Prostate gland (tissue), 2 donors: Measurements from ENCODE around the gene DNAH14. TPM values are rescaled to one million over a fixed set of nuclear protein-coding genes. Genes with fewer than 3 reads are reported as not detected.

ENCODE experiments used
- DNase-seq: peaks from one replicate; pipeline ENCODE4 v3.0.0-alpha.2; 2019; ENCODE audit warnings: low spot score
- H3K27ac ChIP-seq, 2 donors: fragments of 200-600 bp; sonication (generic); 2 replicates each; pipeline ENCODE4 v1.5.1; 2017 to 2019
- H3K27me3 ChIP-seq: fragments of 200-600 bp; sonication (generic); replicated peaks from 2 replicates; pipeline ENCODE4 v1.5.1; 2019; ENCODE audit not compliant: insufficient read depth
- H3K36me3 ChIP-seq, 2 donors: fragments of 200-600 bp; sonication (generic); 1 replicate in 1 of 2; 2 replicates in 1 of 2; pipeline versions ENCODE4 v1.5.1 to v1.8.1; 2017 to 2019
- H3K4me1 ChIP-seq: fragments of 200-600 bp; sonication (generic); replicated peaks from 2 replicates; pipeline ENCODE4 v1.5.1; 2019
- H3K4me3 ChIP-seq, 2 donors: fragments of 200-600 bp; sonication (generic); 2 replicates each; pipeline ENCODE4 v1.5.1; 2017 to 2019
- H3K9me3 ChIP-seq: fragments of 200-600 bp; sonication (generic); 2 replicates; pipeline ENCODE4 v1.5.1; 2017
- CTCF ChIP-seq, 4 experiments: fragments of 200-600 bp in 2 of 4; fragments of 450-650 bp in 2 of 4; sonication (generic) in 2 of 4; IDR thresholded peaks; 1 replicate in 3 of 4; 2 replicates in 1 of 4; pipeline ENCODE4 v1.5.1; 2016 to 2019; ENCODE audit warnings: antibody characterized with exemption in 4 of 4, mild to moderate bottlenecking in 2 of 4, moderate library complexity in 2 of 4
- POLR2A ChIP-seq: fragments of 450-650 bp; IDR thresholded peaks from one replicate; pipeline ENCODE4 v1.6.1; 2016; ENCODE audit warnings: antibody characterized with exemption, mild to moderate bottlenecking
- POLR2AphosphoS5 ChIP-seq: sonication (generic); formaldehyde crosslinking; IDR thresholded peaks from one replicate; pipeline ENCODE4 v1.6.1; 2017; ENCODE audit warnings: antibody characterized with exemption
- whole genome bisulfite sequencing: methylation state at CpG from one replicate; pipeline ENCODE4 v1.1.5; 2018; 5-methylcytosine and 5-hydroxymethylcytosine counted together
- intact Hi-C: fragments of 100-400 bp; cut with DNase I; formaldehyde crosslinking; loops from one replicate; pipeline ENCODE4 v1.14.2; 2022
- total RNA-seq, 2 donors: library from RNA; depleted of rRNA; stranded (reverse); fragments of >200 nt; gene quantifications; one replicate each; pipeline ENCODE4 v1.1.0, GENCODE V29; 2016

DNAH14 gene
- total RNA-seq, 2 donors from 2014 or later: 16.5 to 26.8 TPM

GRCh38 chr1:225442123-225442505, 512.6 kb downstream of the DNAH14 start:
- no peaks in the 10 kb centered on the region for H3K27me3 ChIP-seq
- no peaks in the 10 kb centered on the region for H3K9me3 ChIP-seq
- H3K4me3 ChIP-seq: no peak overlapping the region
- TF ChIP-seq CTCF (IDR thresholded peaks at IDR 0.05): no peak
- no peak for TF ChIP-seq POLR2AphosphoS5
- TF ChIP-seq POLR2A: no peak
- H3K27ac ChIP-seq: peak overlapping the region in 1 of 2 donors; percentile 36
- DNase-seq: no peak
- WGBS: 73% methylated on average over 3 of the region's 3 CpGs
- no peaks in the 10 kb centered on the region for H3K4me1 ChIP-seq
- intact Hi-C loops: loop anchor here (10.0 kb wide), 1 partner anchor 937 kb away; no protein-coding TSS in a partner anchor
- no peaks in the 10 kb centered on the region for H3K36me3 ChIP-seq

- WGBS: 49% methylated on average over 9 of the region's 9 CpGs
- H3K4me3 ChIP-seq: no peak overlapping the region
- H3K9me3 ChIP-seq: no peaks in the 10 kb centered on the region
- peak; percentile 51 for TF ChIP-seq POLR2AphosphoS5
- TF ChIP-seq POLR2A: no peak
- no peaks in the 10 kb centered on the region for H3K36me3 ChIP-seq
- no peaks in the 10 kb centered on the region for H3K27me3 ChIP-seq
- H3K27ac ChIP-seq: peak overlapping the region; percentile 68 to 70
- peaks cover 2% of the 10 kb centered on the region for H3K4me1 ChIP-seq
- intact Hi-C loops: loop anchor here (10.0 kb wide), 1 partner anchor 941 kb away; no protein-coding TSS in a partner anchor
- DNase-seq: no peak
Measured at GRCh38 chr1:225445639-225446594, 516.4 kb downstream of the DNAH14 start.

GRCh38 chr1:225446595-225446960, 517.1 kb downstream of the DNAH14 start:
- Histone ChIP-seq H3K4me3 (no peak overlapping the region), H3K4me1 (peaks cover 2% of the 10 kb centered on the region), H3K9me3 (no peaks in the 10 kb centered on the region), H3K27me3 (no peaks in the 10 kb centered on the region), H3K27ac (peak overlapping the region; percentile 68 to 70), H3K36me3 (no peaks in the 10 kb centered on the region)
- TF ChIP-seq CTCF (IDR thresholded peaks at IDR 0.05) (no peak), POLR2AphosphoS5 (no peak), POLR2A (no peak)
- 62% methylated on average over 7 of the region's 7 CpGs for WGBS
- no peak for DNase-seq
- intact Hi-C loops: loop anchor here (10.0 kb wide), 1 partner anchor 942 kb away; no protein-coding TSS in a partner anchor

GRCh38 chr1:225446981-225447615, 517.6 kb downstream of the DNAH14 start:
- TF ChIP-seq CTCF (IDR thresholded peaks at IDR 0.05): no peak
- no peaks in the 10 kb centered on the region for H3K36me3 ChIP-seq
- peak overlapping the region; percentile 68 to 70 for H3K27ac ChIP-seq
- DNase-seq: no peak
- no peaks in the 10 kb centered on the region for H3K27me3 ChIP-seq
- intact Hi-C loops: loop anchor here (10.0 kb wide), 1 partner anchor 942 kb away; no protein-coding TSS in a partner anchor
- H3K4me3 ChIP-seq: no peak overlapping the region
- 54% methylated on average over 9 of the region's 9 CpGs for WGBS
- no peaks in the 10 kb centered on the region for H3K9me3 ChIP-seq
- H3K4me1 ChIP-seq: peaks cover 2% of the 10 kb centered on the region

- Histone ChIP-seq H3K27ac (peak overlapping the region; percentile 68 to 70), H3K4me3 (no peak overlapping the region), H3K4me1 (peaks cover 2% of the 10 kb centered on the region), H3K9me3 (no peaks in the 10 kb centered on the region), H3K36me3 (no peaks in the 10 kb centered on the region), H3K27me3 (no peaks in the 10 kb centered on the region)
- DNase-seq: peak; percentile 72
- 13% methylated on average over 8 of the region's 8 CpGs for WGBS
- peak; percentile 70 for TF ChIP-seq POLR2AphosphoS5
- TF ChIP-seq POLR2A: no peak
- intact Hi-C loops: loop anchor here (10.0 kb wide), 1 partner anchor 943 kb away; no protein-coding TSS in a partner anchor
Measured at GRCh38 chr1:225447650-225448089, 518.2 kb downstream of the DNAH14 start.
